ENCODE results near the gene CCP110. TPM values are rescaled to one million over a fixed set of nuclear protein-coding genes. Genes with fewer than 3 reads are reported as not detected.

CCP110 gene
- total RNA-seq, 4 donors from 2014 or later, result 10.7 to 18.8 (median 14.5) TPM

GRCh38 chr16:19589771-19590302 is 66.1 kb downstream of the CCP110 start:
- no peak for TF ChIP-seq CTCF (IDR thresholded peaks at IDR 0.05; ENCODE audit: low read depth)

GRCh38 chr16:19595043-19595767 is 71.5 kb downstream of the CCP110 start:
- no peak for TF ChIP-seq CTCF (IDR thresholded peaks at IDR 0.05; ENCODE audit: low read depth)

- TF ChIP-seq CTCF (IDR thresholded peaks at IDR 0.05; ENCODE audit: low read depth), result no peak
These were observed 75.2 kb downstream of the CCP110 start for GRCh38 chr16:19598805-19599510.

GRCh38 chr16:19599968-19600716 is 76.4 kb downstream of the CCP110 start:
- TF ChIP-seq CTCF (IDR thresholded peaks at IDR 0.05; ENCODE audit: low read depth), result no peak

GRCh38 chr16:19601083-19601976 is 77.6 kb downstream of the CCP110 start:
- TF ChIP-seq CTCF (IDR thresholded peaks at IDR 0.05; ENCODE audit: low read depth), result no peak

Other genes starting within 250 kb of the CCP110 start
- not detected for gene CLEC19A, start 238.2 kb upstream of the CCP110 start, total RNA-seq
- under 1 TPM in 3 of 4 donors, not detected in 1; 0.16 to 0.22 (median 0.17) TPM for gene TMC5, start 106.1 kb upstream of the CCP110 start, total RNA-seq
- 10 to 100 TPM; 63.3 to 86.3 (median 74.5) TPM for gene GDE1, start 1.8 kb upstream of the CCP110 start, total RNA-seq
- gene VPS35L, start 31.8 kb downstream of the CCP110 start, total RNA-seq, result 10 to 100 TPM; 29.2 to 55.8 (median 44.9) TPM
- gene KNOP1, start 194.3 kb downstream of the CCP110 start, total RNA-seq, result 10 to 100 TPM in 3 of 4 donors, 1 to 10 TPM in 1; 5.7 to 19.4 (median 13.8) TPM
- 10 to 100 TPM; 16.7 to 37.0 (median 26.9) TPM for gene IQCK, start 194.3 kb downstream of the CCP110 start, total RNA-seq

Measured in subcutaneous adipose tissue (tissue), 4 donors.